ENCODE results near the gene BEST2. TPM values are rescaled to one million over a fixed set of nuclear protein-coding genes. Genes with fewer than 3 reads are reported as not detected.

Gene BEST2
- total RNA-seq, 1 experiment from 2014 or later: 3.3 TPM

DNA sequence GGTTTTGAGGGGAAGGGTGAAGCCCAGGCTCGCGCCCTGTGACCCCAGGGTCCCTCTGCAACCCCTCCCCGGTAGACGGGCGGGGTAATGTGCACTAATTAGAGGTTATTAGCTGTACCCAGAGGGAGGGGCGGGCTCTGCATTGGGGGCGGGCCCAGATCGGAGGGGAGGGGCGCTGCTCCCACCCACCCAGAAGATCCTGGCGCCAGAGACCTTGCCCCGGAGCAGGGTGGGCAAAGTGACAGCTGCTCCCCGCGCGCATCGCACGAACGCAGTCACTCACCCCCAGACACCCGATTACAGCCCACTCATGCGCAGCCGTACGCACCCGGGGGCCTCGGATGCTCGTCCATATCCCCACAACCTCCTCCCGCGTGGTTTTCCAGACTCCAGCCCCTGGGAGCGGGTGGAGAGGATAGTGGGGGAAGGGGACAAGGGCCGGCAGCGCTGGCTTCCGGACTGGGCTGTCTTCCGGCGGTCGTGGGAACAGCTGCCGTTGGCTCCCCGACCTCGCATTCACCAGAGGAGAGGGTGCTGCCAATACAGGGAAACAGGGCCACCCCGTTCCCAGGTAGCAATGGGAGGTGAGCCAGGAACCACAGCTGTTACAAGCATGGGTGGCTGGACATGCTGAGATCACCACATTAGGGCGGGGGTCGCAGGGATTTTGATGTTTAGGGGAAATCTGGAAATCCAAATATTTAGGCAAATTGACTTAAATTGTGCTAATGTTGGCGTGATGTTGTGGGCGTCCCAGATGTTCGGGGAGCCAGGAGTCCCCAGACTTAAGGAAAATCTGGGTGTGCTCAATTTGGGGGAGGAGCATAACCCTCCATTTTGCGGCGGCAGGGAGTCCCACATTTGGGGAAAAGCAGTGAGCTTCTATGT, 26.7 kb downstream of the BEST2 start:
- H3K4me1 Mint-ChIP-seq: peaks cover 21% of the 10 kb centered on the region
- H3K27me3 Mint-ChIP-seq (ENCODE audit: low read depth): no peaks in the 10 kb centered on the region; the same call in 1 of the 2 replicates
- H3K36me3 Mint-ChIP-seq: peaks cover 9% of the 10 kb centered on the region
- ChIA-PET CTCF (interaction anchor here (0.6 to 7.7 kb wide), 26 partner anchors 8 to 113 kb away, joined by 3 to 136 read pairs (median 8); partner anchors contain the start of genes GCDH, GET3, JUNB and RNASEH2A), POLR2A (interaction anchor here (1.0 to 3.0 kb wide), 7 partner anchors 9 to 103 kb away, joined by 3 to 29 read pairs (median 5); partner anchors contain the start of genes DNASE2, JUNB and RNASEH2A)
- ATAC-seq (peak; percentile 2), DNase-seq (ENCODE audit: low spot score) (peak; percentile 53)
- H3K27ac Mint-ChIP-seq: peak overlapping the region; percentile 88
- no peak for TF ChIP-seq SMAD4 (CRISPR knock-in tag; IDR thresholded peaks at IDR 0.05)
- no peak for TF ChIP-seq ZNF423 (CRISPR knock-in tag; IDR thresholded peaks at IDR 0.05)
- TF ChIP-seq, protein P1, sequence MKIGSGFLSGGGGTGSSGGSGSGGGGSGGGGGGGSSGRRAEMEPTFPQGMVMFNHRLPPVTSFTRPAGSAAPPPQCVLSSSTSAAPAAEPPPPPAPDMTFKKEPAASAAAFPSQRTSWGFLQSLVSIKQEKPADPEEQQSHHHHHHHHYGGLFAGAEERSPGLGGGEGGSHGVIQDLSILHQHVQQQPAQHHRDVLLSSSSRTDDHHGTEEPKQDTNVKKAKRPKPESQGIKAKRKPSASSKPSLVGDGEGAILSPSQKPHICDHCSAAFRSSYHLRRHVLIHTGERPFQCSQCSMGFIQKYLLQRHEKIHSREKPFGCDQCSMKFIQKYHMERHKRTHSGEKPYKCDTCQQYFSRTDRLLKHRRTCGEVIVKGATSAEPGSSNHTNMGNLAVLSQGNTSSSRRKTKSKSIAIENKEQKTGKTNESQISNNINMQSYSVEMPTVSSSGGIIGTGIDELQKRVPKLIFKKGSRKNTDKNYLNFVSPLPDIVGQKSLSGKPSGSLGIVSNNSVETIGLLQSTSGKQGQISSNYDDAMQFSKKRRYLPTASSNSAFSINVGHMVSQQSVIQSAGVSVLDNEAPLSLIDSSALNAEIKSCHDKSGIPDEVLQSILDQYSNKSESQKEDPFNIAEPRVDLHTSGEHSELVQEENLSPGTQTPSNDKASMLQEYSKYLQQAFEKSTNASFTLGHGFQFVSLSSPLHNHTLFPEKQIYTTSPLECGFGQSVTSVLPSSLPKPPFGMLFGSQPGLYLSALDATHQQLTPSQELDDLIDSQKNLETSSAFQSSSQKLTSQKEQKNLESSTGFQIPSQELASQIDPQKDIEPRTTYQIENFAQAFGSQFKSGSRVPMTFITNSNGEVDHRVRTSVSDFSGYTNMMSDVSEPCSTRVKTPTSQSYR (CRISPR knock-in tag; IDR thresholded peaks at IDR 0.05): peak; percentile 50; the same call in 1 of the 2 replicates
- TF ChIP-seq, protein P2, sequence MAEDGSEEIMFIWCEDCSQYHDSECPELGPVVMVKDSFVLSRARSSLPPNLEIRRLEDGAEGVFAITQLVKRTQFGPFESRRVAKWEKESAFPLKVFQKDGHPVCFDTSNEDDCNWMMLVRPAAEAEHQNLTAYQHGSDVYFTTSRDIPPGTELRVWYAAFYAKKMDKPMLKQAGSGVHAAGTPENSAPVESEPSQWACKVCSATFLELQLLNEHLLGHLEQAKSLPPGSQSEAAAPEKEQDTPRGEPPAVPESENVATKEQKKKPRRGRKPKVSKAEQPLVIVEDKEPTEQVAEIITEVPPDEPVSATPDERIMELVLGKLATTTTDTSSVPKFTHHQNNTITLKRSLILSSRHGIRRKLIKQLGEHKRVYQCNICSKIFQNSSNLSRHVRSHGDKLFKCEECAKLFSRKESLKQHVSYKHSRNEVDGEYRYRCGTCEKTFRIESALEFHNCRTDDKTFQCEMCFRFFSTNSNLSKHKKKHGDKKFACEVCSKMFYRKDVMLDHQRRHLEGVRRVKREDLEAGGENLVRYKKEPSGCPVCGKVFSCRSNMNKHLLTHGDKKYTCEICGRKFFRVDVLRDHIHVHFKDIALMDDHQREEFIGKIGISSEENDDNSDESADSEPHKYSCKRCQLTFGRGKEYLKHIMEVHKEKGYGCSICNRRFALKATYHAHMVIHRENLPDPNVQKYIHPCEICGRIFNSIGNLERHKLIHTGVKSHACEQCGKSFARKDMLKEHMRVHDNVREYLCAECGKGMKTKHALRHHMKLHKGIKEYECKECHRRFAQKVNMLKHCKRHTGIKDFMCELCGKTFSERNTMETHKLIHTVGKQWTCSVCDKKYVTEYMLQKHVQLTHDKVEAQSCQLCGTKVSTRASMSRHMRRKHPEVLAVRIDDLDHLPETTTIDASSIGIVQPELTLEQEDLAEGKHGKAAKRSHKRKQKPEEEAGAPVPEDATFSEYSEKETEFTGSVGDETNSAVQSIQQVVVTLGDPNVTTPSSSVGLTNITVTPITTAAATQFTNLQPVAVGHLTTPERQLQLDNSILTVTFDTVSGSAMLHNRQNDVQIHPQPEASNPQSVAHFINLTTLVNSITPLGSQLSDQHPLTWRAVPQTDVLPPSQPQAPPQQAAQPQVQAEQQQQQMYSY (CRISPR knock-in tag; IDR thresholded peaks at IDR 0.05): 0 out of 2 replicates have a peak, but pooled peaks have one; percentile 27
- 0 out of 2 replicates have a peak, but pooled peaks have one; percentile 35 for TF ChIP-seq FOXK1 (CRISPR knock-in tag; IDR thresholded peaks at IDR 0.05)
- peak overlapping the region; percentile 79 for H3K4me3 Mint-ChIP-seq
- H3K9me3 Mint-ChIP-seq: no peaks in the 10 kb centered on the region

DNA sequence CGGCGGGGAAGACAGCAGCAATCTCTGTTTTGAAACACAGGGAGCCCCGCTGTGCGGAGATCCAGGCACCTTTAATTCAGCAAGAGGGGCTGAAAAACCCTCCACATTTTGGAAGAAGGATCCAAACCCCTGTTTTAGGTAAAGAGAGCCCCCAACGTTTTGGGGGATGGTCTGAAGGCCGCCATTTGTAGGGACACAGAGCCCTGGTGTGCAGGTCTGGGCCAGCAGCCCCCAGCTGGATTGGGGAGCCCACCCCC, 27.2 kb downstream of the BEST2 start:
- peak overlapping the region; percentile 88; the same call in 1 of the 2 replicates for H3K27ac Mint-ChIP-seq
- TF ChIP-seq MYBL2 (CRISPR knock-in tag; IDR thresholded peaks at IDR 0.05) (no peak), SMAD3 (CRISPR knock-in tag; IDR thresholded peaks at IDR 0.05; ENCODE audit: borderline replicate concordance) (no peak), NFATC4 (CRISPR knock-in tag; IDR thresholded peaks at IDR 0.05) (no peak), FOXP1 (CRISPR knock-in tag; IDR thresholded peaks at IDR 0.05; ENCODE audit: borderline replicate concordance) (no peak), ZNF219 (CRISPR knock-in tag; IDR thresholded peaks at IDR 0.05; ENCODE audit: borderline replicate concordance) (no peak), CBFB (CRISPR knock-in tag; IDR thresholded peaks at IDR 0.05; ENCODE audit: low read depth) (no peak), MXD4 (CRISPR knock-in tag; IDR thresholded peaks at IDR 0.05; ENCODE audit: borderline replicate concordance) (no peak)
- TF ChIP-seq, protein P3, sequence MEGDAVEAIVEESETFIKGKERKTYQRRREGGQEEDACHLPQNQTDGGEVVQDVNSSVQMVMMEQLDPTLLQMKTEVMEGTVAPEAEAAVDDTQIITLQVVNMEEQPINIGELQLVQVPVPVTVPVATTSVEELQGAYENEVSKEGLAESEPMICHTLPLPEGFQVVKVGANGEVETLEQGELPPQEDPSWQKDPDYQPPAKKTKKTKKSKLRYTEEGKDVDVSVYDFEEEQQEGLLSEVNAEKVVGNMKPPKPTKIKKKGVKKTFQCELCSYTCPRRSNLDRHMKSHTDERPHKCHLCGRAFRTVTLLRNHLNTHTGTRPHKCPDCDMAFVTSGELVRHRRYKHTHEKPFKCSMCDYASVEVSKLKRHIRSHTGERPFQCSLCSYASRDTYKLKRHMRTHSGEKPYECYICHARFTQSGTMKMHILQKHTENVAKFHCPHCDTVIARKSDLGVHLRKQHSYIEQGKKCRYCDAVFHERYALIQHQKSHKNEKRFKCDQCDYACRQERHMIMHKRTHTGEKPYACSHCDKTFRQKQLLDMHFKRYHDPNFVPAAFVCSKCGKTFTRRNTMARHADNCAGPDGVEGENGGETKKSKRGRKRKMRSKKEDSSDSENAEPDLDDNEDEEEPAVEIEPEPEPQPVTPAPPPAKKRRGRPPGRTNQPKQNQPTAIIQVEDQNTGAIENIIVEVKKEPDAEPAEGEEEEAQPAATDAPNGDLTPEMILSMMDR (IDR thresholded peaks at IDR 0.05): no peak
- TF ChIP-seq, protein P4, sequence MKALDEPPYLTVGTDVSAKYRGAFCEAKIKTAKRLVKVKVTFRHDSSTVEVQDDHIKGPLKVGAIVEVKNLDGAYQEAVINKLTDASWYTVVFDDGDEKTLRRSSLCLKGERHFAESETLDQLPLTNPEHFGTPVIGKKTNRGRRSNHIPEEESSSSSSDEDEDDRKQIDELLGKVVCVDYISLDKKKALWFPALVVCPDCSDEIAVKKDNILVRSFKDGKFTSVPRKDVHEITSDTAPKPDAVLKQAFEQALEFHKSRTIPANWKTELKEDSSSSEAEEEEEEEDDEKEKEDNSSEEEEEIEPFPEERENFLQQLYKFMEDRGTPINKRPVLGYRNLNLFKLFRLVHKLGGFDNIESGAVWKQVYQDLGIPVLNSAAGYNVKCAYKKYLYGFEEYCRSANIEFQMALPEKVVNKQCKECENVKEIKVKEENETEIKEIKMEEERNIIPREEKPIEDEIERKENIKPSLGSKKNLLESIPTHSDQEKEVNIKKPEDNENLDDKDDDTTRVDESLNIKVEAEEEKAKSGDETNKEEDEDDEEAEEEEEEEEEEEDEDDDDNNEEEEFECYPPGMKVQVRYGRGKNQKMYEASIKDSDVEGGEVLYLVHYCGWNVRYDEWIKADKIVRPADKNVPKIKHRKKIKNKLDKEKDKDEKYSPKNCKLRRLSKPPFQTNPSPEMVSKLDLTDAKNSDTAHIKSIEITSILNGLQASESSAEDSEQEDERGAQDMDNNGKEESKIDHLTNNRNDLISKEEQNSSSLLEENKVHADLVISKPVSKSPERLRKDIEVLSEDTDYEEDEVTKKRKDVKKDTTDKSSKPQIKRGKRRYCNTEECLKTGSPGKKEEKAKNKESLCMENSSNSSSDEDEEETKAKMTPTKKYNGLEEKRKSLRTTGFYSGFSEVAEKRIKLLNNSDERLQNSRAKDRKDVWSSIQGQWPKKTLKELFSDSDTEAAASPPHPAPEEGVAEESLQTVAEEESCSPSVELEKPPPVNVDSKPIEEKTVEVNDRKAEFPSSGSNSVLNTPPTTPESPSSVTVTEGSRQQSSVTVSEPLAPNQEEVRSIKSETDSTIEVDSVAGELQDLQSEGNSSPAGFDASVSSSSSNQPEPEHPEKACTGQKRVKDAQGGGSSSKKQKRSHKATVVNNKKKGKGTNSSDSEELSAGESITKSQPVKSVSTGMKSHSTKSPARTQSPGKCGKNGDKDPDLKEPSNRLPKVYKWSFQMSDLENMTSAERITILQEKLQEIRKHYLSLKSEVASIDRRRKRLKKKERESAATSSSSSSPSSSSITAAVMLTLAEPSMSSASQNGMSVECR (CRISPR knock-in tag; IDR thresholded peaks at IDR 0.05; ENCODE audit: borderline replicate concordance): no peak
- TF ChIP-seq, protein P5, sequence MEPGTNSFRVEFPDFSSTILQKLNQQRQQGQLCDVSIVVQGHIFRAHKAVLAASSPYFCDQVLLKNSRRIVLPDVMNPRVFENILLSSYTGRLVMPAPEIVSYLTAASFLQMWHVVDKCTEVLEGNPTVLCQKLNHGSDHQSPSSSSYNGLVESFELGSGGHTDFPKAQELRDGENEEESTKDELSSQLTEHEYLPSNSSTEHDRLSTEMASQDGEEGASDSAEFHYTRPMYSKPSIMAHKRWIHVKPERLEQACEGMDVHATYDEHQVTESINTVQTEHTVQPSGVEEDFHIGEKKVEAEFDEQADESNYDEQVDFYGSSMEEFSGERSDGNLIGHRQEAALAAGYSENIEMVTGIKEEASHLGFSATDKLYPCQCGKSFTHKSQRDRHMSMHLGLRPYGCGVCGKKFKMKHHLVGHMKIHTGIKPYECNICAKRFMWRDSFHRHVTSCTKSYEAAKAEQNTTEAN (CRISPR knock-in tag; IDR thresholded peaks at IDR 0.05): no peak

More for the DNA sequence above, 27.2 kb downstream of the BEST2 start:
- ChIA-PET CTCF (interaction anchor here (0.6 to 7.7 kb wide), 21 partner anchors 9 to 112 kb away, joined by 3 to 136 read pairs (median 9); partner anchors contain the start of genes GCDH, GET3, JUNB and RNASEH2A), POLR2A (interaction anchor here (1.0 to 3.0 kb wide), 6 partner anchors 9 to 56 kb away, joined by 3 to 29 read pairs (median 6); partner anchors contain the start of genes JUNB and RNASEH2A)
- H3K4me3 Mint-ChIP-seq: peak overlapping the region; percentile 79
- ATAC-seq (no peak), DNase-seq (ENCODE audit: low spot score) (no peak)
- no peaks in the 10 kb centered on the region; the same call in 1 of the 2 replicates for H3K27me3 Mint-ChIP-seq (ENCODE audit: low read depth)
- peaks cover 25% of the 10 kb centered on the region for H3K4me1 Mint-ChIP-seq
- H3K36me3 Mint-ChIP-seq: peaks cover 4% of the 10 kb centered on the region
- H3K9me3 Mint-ChIP-seq: no peaks in the 10 kb centered on the region

All from WTC11 (cell line).